GM18517 (cell line): Measurements from ENCODE around the gene DVL1.
"Not testable (repeated sequence)": the region's sequence is repeated elsewhere in the genome, so short reads cannot be mapped to it uniquely, and the experiment has no call there.

Experiments used
- ATAC-seq: cut with Tn5 transposase; IDR thresholded peaks from one replicate; pipeline ENCODE4 v1.9.1; 2021; ENCODE audit warnings: mild to moderate bottlenecking, moderate library complexity; ENCODE audit not compliant: unreplicated experiment

The DVL1 gene

DNA sequence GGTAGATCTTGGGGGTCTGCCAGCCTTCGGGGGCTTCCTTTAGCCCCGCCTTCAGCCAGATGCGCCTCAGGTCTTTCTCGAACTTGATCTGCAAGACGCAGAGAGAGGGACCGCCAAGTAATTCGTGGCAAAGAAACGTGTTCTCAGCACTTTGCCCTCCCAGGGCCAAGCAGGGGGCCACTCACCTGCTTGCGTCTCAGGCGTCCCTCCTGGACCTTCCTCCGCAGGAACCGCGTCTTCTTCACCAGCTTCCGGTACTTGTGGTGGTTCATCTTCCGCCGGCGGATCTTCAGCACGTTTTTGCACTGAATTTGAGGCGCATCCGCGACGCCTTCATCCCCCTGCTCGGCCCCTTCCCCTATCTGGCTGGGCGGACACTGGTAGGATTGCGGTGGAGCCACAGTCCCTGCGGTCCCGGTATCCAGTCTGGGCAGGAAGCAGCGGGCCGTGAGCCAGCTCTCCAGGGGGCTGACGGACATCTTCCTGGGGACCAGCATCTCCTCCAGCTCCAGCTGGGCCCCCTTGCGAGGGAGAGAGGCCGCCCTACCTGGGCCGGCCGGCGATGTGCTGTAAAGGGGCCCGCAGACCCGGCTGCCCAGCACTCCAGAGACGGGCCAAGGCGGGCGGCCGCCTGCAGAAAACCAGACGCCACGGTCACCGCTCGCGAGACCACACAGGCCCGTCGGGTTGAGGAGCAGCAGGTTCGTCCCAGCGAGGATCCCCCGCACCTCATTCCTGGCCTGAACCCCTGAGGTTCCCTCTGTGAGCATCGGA is 24.8 kb upstream of the DVL1 start:
- ATAC-seq: no peak

DNA sequence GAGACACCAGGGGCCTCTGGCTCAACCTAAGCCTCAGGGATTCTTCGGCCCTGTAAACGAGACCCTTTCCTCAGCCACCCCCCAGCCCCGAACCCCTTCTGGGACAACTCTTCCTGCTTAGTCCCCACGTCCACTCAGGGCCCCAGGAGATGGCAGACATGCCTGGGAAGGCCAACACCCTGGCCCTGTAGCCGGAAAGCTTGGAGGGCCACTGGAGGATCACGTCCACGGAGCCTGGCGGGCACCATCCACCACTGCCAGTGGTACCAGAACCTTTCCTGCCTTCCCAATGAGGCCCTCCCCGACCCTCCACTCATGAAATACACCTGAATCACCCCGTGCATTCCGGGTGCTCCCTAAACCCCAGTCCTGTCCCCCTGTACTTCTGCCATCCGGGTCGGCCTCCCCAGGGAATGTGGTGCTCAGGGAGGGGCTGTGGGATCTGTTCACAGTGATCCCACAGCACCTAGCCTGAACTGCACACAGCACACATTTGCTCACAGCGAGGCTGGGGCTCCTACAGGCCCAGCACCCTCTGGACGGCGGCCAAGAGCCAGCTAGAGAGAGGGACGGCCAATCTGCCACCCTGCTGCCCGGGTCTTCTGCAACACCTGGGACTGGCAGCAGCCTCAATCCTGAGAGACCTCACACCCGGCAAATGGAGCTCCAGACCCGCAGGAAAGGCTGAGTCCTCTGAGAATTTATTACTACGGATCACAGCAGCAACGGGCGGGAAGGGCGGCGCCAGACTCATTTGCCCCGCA is 24.0 kb upstream of the DVL1 start:
- ATAC-seq: no peak

DNA sequence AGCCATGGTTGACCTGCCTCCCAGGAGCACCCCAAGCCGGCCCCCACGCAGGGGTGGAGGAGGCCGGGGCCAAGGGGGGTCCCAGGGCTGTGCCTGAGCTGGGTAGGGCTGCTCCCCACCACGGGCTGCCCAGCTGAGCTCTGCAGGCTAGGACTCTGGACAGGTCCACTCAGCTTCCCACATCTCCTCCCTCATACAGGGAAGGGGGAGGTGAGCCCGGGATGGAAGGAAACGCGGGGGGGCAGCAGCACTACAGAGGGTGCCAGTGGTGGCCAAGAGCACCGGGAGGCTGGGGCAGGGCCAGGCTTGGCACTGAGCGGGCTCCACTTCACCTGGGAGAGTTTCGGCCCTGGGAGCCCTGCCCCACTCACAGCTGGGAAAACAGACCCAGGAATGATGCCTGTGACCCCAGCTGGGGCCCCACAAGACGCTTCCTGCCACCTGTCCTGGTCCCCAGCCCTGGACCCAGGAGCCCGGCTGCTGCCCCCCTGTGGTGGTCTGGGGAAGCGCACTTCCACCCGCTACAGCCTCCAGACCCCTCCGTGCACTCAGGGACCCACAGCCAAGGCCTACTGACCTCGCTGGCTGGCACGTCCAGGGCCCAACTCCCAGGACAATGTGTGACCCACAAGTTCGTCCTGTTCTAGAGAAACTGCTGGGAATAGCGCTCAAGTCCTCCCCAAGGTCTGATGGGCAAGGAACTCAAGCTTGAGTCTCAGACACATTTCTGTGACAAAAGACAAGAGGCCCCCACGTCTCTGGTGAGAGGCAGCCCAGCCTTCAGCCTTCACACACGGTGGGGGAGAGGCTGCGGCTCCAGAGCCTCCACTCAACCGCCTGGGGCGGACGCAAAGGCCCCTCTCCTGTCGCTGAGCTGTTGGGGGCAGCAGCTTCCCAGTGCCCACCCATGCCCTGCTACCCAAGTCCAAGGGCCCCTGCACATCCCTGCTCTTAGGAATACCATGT is 22.8 kb upstream of the DVL1 start:
- ATAC-seq: no peak

DNA sequence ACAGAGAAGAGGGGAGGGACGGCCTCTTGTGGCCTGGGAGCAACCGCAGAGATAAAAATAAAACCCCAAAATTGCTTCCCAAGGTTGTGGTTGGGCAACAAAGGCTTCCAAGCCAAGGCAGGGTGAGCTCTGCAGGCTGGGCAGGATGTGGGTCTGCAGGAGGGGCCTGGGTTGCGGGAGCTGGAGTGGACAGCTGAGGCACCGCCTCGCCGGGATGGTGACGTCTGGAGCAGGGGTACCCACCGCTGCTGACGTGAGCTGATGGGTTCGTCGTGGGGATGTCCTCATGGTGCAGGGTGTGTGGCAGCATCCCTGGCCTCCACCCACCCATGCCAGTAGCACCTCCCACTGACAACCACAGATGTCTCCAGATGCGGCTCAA is 22.1 kb upstream of the DVL1 start:
- ATAC-seq: no peak

GRCh38 chr1:1370771-1371300 is 21.6 kb upstream of the DVL1 start:
- no peak for ATAC-seq

DNA sequence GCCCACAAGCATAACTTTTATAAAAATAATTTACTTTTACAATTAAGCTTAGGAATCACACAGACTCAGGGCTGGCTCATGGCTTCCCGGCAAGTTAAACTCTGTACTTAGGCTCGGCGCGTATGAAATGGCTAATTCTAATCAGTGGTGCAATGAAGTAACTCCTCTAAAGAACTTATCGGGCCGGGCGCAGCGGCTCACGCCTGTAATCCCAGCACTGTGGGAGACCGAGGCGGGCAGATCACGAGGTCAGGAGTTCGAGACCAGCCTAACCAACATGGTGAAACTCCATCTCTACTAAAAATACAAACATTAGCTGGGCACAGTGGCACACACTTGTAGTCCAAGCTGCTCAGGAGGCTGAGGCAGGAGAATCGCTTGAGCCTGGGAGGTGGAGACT is 20.9 kb upstream of the DVL1 start:
- ATAC-seq: not testable (repeated sequence)

GRCh38 chr1:1367315-1367714 is 18.1 kb upstream of the DVL1 start:
- no peak for ATAC-seq

DNA sequence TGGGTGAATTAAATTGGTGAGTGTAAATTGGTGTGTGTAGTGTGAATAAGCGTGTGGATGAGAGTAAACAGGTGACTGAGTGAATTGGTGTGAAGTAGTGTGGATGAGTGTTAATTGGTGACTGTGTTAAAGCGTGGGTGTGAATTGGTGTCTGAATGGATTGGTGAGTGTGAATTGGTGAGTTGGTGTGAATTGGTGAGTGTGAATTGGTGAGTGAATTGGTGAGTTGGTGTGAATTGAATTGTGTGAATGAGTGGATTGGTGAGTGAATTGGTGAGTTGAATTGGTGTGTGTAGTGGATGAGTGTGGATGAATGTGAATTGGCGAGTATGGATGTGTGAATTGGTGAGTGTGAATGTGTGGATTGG is 17.5 kb upstream of the DVL1 start:
- no peak for ATAC-seq

- ATAC-seq: no peak
These were observed 16.9 kb upstream of the DVL1 start for GRCh38 chr1:1365875-1366698.

DNA sequence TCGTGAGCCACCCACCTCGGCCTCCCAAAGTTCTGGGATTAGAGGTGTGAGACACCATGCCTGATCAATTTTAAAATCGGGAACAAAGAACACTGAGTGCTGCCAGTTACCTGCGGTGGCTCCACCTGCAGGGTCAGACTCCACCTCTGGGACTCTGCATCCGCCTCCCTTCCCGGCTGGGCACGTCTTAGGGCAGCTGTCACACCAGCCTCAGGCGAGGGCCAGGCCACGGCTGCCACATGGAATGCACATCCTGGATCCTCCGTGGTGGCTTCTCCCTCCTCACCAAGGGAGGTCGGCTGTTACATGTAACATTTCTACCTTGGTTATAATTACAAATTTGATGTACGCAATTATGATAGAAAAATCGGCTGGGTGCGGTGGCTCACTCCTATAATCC is 15.0 kb upstream of the DVL1 start:
- no peak for ATAC-seq

GRCh38 chr1:1361982-1362423 is 12.8 kb upstream of the DVL1 start:
- ATAC-seq: no peak

DNA sequence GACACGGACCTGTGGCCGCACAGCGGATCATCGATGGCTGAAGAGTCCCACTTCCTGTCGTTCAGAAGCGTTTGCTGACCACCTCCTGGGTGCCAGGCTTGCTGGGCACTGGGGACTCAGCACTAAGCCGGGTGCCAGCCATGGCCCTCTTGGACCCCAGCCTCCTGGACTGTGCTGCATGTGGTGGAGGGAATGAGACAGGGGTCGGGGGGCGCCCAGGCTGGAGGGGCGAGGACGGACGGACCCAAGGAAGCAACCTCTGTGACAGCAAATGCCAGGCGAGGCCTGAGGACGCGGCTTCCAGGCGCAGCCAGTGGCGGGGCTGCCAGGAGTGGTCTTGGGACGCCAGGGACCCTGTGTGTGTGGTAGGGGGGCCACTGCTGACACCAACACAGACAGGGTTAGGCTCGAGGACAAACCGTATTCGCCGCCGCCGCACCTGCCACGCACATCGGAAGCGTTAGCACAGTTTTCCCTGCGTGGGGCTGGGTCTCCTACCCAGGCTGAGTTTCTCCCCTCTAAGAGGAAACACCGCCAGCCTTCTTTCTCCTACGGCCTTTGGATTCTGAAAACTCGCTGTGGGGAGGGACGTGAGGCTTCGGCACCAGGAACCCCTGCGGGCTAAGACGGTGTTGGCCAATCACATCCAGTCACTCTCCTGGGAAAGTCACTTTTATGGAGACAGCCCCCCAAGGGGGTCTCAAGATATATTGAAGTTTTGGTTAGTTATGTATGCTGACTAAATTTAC is 12.2 kb upstream of the DVL1 start:
- no peak for ATAC-seq

DNA sequence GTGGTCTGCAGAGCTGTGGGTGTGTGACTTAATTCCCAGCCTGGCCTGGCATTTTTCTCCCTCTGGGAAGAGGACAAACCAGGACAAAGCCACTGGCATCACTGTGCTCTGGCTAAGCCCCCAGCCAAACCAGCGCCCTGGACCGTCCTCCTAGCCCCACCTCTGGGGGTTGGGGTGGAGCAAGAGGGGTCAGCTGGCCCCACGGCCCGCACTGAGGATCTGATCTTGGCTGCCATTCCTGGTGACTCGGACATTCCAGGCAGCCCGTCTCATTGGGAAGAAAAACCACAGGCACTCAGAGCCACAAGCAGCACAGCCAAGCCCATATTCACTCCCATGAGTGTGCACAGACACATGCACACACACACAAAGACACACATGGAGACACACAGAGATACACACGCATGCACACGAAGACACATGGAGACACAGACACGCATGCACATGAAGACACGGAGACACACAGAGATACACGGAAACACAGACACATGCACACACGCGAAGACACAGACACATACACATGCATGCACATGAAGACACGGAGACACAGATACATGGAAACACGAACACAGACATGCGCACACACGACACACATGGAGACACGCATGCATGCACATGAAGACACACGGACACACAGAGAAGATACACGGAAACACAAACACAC is 11.4 kb upstream of the DVL1 start:
- no peak for ATAC-seq

- no peak for ATAC-seq
These were observed 10.6 kb upstream of the DVL1 start for GRCh38 chr1:1359664-1360468.

DNA sequence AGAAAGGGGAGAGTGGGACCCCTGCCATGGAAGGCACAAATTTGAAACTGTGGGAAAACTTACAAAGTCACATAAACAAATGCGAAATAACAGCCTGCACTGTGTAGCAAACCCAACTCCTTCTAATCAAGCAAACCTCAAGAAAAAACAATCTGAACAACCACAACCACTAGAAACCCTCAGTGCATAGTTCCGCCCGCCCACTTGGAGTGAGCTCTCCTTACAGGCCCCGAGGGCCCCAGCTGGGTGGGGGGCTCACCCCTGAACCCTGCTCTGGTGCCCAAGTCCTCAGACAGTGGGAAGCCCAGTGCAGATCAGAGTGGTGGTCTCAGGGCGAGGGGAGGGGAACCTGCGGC is 10.1 kb upstream of the DVL1 start:
- no peak for ATAC-seq

DNA sequence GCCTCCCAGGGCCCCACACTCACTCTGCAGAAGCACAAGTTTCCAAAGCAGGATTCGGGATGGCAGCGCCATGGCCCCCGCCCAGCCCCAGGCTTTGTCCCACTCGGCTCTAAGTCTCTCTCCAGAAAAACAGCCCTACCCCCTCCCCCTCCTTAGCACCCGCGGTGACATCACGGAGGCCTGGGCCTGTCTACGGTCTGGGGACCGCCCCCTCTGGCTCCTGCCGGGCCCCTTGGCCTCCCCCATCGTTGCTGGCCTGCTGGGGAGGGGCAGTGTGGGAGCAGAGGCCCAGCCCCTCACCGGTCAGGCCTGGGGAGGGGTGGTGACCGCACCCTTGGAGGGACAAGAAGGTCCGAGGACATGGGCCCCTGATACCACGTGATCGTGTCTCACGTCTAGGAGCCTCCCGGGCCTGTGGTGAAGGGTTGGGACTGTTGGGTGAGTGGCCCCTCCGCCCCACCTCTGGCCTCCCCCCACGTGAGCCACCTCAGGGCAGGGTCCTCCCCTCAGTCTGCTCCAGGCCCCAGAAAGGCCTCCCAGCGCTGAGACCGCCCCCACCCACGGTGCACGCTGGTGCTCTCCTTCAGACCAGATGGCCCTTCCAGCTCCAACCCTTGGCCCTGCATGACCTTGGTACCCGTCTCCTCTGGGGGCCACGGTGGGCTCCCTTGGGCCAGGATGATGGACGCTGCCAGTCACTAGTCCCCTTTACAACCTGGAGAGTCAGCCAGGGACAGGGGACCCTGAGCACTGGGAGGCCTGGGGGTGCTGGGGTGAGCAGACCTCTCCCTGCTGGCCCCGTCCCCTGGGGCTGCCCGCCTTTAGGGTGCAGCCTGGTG is 9.4 kb upstream of the DVL1 start, which contains the start of gene MXRA8:
MXRA8 (minus strand) TSS at position 123 of the 839 bp plus-strand sequence; CDS start at position 72, 51 bp downstream.
- no peak for ATAC-seq

DNA sequence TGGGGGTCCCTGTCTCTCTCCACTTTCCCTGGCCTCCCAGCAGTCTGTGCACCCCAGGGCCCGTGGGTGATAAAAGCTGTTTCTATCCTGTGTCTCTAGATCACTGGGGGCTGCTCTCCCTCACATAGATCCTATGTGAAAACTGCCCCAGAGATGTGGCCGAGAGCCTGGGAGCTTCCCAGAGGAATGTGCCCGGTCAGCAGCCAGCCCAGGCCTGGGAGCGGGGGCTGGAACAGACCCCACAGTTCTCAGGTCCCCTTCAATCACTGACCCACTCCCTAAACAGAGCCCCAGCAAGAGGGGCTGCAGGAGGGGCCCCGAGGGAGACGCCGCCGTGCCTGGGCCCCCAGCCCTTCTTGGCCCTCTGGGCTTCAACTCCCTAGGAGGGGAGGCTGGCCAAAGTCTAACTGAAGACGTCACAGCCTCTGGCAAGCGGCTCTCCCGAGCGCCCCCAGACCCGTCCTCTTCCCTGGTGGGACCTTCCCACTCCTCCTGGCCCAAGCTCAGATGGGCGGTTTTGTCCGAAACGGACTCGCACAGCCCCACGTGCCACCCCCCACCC is 8.7 kb upstream of the DVL1 start:
- ATAC-seq: no peak
